Cerebellar nuclear complex (tissue), 1 donor: ENCODE data around the gene ZNF423.

Source experiments
- DNase-seq, 2 experiments: peaks; one replicate each; lab custom pipeline; 2025; lab: John Stamatoyannopoulos, UW

ZNF423 gene

DNA sequence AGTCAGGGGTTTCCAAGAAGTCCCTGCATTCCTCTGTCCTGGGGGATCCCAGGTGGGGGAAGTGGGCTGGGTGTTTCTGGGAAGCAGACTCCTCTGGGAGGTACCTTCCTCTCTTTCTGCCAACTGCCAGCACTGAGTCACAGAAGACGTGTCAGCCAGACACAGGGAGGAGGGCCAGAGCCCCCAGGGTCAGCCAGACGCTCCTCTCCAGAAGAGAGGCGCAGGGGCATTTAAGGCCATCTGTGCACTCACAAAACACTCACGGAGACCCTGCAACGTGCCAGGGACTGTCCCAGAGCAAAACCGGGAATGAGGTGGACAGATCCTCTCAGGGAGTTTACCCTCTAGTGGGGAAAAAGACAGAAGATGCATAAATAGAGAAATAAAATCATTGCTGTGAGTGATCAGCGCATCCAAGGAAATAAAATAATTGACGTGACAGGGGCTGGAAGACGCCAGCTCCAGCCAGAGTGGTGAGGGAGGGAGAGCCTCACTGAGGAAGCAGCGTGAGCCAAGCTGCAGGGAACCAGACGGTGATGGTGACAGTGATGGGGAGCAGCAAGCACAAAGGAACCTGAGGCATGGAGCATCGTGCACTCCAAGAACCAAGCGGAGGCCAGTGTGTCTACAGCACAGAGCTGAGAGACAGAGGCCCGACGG is 105.4 kb downstream of the ZNF423 start:
- DNase-seq: peak in 1 of 2 experiments; percentile 16

DNA sequence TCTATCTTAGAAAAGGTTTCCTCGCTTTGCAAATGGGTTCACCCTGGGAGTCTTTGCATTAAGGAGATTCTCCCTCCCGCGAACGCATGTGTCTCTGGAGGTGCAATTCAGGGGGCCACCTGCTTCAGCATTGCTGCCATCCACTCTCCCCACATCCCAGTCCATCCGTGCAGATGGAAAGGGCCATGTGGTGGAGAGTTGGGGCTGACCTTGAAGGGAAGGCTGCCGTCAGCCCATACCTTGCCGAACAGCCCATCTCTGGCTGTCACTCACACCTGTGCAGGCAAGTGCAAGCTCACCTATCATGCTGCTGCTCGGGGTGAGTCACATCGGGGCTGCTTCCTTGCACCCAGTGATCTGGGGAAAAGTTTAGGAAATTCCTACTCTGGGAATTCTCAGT is 106.1 kb downstream of the ZNF423 start:
- DNase-seq: no peak

DNA sequence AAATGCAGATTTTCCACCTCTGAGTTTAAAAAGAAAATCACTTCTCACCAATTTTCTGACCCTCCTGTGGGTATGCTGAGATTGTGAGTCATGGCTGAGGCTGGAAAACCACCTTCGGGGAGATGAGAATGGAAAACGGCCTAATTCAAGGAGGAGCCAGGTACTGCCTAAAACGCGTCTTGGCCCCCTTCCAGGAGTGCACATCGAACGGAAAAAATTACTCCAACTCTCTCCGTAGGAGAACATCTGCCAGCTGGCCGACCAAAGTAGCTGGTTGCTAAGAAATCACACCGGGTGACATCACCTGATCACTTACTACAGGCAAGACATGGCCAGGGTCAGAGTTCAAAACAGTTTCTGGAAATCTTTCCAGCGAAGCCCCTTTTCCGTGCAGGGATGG is 107.6 kb downstream of the ZNF423 start:
- no peak for DNase-seq

DNA sequence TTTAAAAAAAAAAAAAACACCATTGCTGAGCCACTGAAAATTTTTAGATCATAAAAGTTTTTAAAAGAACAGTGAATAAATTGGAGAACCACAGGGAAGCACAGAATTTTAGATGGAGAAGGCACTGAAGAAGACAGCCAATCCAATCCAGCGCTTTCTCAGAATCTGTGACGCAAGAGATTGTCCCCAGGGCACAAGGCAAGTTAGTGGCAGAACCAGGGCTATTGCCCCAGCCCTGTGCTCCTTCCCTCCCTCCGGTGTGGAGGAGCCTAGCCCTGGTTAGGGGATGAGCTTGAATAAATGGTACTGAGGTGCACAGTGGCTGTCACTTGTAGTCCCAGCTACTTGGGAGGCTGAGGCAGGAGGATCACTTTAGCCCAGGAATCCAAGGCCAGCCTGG is 108.3 kb downstream of the ZNF423 start:
- DNase-seq: no peak

DNA sequence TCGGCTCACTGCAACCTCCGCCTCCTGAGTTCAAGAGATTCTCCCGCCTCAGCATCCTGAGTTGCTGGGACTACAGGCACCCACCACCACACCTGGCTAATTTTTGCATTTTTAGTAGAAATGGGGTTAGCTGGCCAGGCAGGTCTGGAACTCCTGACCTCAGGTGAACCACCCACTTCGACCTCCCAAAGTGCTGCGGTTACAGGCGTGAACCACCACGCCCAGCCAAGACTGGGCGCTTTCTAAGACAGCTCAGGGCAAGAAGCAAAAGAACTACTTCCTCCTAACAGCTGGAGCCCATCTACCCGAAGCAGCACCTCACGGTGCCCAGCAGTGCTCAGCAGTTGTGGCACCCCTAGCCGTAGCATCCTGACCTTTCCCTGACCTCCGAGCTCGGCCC is 109.4 kb downstream of the ZNF423 start:
- no peak for DNase-seq

DNA sequence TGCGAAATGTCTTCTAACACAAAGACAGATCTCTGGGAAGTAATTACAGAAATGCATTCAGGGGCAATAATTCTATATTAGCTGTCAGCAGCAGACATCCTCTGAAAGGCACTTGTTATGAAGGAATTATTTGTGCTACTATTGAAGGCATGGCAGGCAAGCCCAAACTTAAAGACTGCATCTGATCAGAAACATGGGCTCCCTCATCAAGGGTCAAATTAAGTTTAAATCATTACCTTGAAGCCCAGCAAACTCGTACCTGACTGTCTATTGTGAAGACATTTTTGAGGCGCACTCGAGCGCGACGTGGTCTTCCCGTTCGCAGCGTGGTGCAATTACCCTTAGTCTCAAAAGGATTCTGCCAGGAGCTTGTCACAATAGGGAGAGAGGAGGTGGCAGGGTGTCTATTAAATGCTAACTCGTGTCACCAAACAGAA is 110.6 kb downstream of the ZNF423 start:
- no peak for DNase-seq

DNA sequence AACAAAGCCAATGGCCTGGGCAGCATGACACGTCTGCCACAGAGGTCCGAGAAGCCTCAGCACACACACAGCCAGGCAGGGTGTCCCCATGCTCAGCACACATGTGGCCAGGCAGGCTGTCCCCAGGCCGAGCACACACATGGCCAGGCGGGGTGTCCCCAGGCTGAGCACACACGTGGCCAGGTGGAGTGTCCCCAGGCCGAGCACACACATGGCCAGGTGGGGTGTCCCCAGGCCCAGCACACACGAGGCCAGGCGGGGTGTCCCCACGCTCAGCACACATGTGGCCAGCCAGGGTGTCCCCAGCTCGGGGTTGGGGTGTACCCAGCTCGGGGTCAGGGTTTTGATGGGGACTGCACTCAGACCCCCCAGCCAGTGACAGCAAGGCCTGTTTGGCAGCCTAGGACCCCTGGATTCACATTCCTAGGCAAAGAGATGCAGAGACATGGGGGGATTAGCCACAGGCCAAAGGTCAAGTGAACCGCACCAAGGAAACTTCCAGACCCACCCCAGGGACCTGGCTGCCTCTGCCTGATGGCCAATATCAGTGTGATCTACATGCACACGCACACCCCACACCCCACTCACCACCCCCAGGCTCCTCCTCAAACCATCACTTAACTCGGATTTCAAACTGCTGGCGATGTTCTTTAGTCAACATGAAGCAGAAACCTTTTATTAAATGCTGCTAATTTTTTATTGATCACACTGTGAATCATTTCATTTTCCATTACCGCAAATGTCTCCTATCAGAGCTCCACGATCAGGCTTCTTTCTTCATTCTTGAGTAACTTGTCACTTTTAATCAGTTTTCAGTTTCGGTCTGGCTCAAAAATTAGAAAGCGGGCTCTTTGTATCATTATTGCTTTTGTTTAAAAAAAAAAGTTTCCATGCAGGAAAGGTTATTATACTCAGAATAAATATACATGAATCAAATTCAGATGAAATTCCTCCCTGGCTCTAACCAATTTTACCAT is 111.4 kb downstream of the ZNF423 start:
- DNase-seq: no peak

DNA sequence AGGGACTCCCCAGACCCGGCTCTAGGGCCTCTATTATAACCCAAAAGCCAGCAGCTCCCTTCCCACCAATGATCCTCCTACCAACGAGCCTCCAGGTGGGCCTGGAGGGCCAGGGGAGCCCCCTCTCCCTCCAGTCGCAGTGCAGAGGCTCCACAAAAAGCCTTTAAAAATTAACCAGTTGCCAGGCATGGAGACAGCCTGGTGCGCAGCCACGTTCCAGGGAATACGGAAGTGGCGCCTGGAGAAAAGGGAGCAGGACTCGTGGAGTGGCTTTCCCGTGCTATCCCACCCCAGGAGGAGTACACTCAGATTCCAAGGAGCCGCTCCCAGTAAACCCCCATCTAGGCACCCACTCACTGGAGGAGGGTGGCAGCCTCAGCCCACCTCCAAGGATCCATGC is 112.3 kb downstream of the ZNF423 start:
- DNase-seq: no peak

DNA sequence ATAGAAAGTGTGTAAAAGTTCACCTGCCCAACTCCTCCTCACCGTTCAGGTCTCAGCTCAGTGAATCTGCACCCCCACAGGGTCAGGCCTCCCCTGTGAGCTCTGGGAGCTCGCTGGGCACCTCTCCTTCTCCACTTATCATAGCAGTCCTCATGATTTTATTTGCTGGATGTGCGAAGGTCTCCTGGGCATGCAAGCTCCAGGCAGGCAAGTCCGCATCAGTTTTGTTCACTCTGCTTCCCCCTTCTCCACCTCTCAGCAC is 112.8 kb downstream of the ZNF423 start:
- no peak for DNase-seq

DNA sequence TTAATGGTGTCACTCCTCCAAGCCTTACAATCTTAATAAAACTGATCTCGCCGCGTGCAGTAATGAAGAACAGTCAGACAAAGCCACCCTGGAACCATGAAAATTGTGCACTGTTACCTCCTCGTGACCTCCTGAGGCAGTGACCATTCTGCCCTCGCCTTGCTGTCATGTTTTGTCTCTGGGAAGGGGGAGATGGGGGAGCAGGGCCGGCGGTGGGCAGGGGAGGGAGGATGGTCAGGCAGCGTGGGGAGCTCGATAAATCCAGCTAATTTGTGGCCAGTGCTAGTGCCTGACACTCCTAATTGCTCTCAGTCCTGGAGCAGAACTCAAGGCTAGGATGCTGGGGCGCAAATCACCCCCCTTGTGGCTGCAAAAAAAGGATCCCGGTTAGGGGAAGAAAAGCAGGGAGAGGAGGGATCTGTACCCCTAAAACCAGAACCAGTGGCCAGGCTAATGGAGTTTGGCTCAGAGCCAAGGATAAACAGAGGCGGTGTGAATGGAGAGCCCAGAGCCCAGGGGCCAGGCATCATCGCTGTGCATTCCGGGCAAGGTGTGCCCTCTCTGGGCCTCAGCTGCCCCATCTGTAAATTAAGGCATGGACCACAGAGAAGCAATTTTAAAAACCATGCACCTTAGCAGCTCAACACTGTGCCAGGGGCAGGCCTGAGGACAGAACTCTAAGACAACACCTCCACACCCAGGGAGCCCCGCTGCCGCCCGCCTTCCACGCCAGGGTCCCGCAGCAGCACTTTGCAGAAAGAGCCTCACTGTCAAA is 113.3 kb downstream of the ZNF423 start:
- DNase-seq: no peak

DNA sequence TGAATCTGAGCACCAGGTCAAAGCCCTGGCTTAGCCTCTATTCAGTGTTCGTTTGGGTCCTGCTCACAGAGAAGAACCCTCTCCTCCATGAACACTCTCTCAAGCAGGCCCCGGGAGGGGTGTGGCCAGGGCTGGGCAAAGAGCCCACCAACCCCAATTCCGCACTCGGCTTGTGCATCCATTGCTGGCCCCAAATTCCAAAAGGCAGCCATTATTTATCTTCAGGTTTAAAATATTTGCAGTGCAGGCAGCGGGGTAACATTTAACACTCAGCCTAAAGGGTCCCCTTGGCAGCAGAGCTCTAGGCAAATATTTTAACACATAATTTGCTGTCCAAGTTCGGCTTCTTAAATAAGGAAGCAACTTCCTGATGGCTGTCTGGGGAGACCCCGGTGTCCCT is 115.7 kb downstream of the ZNF423 start:
- DNase-seq: no peak

DNA sequence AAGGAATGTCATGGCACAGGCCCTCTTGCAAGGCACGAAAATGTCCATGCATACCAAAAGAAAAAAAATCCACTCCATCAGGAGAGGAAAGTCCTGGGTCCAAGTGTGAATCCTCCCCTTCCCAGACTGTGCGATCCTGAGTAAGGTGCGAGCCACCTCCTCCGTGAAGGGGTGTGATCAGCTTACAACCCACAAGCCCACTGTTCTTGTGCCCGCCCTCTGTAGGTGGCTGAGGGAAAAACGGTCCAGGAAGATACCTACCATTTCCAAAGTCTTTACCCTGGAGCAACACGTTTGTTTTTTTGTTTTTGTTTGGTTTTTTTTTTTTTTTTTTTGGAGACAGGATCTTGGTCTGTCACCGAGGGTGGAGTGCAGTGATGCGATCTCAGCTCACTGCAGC is 116.5 kb downstream of the ZNF423 start:
- no peak for DNase-seq

DNA sequence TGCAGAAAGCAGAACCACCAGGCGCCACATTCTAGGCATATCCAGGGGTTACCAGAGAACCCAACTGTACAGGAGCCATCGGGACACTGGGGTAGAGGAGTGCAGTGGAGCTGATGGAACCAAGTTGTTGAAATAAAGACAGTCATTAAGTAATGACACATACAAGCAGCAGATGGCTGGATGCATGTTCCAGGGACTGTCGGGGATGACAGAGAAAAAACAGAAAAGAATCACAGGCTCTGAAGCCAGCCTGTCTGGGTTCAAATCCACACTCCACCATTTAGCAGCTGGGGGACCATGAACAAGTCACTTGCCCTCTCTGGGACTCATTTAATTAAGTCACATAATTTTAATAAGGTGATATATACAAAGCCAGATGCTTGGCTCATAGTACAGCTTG is 117.1 kb downstream of the ZNF423 start:
- DNase-seq: no peak

DNA sequence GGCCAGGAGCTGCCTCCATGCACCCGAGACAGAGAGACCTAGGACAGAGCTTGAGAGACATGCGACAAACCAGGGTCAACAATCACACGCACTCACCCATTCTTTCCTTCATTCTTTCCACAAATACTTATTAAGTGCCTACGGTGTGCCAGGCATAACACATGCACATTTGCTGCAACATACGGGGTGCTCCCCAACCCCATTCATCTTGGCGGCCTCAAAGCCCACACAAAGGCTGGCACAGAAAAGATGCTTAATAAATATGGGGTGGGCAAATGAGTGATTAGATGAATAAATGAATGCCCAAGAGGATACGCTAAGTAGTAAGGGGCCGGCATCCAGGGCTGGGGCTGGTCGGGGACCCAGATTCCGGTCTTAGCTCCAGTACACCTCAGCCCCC is 117.9 kb downstream of the ZNF423 start:
- no peak for DNase-seq

DNA sequence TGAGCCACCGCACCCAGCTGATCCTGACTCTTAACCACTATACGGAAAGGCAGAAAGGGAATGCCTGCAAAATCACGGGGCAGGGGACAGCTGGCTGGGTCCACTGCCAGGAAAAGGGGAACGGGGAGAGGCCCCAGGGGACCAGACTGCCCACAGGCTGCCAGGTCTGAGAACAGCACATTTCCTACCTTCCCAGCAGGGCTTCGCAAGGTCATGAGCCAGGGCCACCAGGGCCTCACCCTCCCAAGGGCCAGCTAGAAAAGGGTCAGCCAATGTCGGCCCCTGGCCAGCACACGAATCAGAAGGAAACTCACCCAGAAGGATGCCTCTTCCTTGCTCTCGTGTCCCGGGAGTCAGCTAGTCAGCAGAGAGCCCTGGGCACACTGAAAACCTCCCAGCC is 118.4 kb downstream of the ZNF423 start:
- no peak for DNase-seq

DNA sequence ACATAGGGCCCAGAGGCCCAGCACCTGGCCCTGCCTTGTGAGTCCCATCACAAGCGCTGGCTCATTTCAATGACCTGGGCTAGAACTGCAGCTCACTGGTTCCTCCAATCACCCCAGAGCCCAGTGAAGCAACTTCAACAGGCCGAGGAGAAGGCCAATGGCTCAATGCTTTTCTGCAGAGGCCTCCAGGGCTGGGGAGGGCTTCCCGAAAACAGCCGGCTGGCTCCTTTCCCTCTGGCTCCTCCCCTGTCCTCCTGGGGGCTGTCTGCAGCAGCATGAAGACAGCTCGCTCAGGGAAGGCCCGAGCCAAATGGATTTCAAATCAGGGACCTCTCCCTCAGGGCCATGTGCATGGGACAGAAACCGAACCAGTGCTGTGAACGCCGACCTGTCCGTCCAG is 121.6 kb downstream of the ZNF423 start:
- no peak for DNase-seq

DNA sequence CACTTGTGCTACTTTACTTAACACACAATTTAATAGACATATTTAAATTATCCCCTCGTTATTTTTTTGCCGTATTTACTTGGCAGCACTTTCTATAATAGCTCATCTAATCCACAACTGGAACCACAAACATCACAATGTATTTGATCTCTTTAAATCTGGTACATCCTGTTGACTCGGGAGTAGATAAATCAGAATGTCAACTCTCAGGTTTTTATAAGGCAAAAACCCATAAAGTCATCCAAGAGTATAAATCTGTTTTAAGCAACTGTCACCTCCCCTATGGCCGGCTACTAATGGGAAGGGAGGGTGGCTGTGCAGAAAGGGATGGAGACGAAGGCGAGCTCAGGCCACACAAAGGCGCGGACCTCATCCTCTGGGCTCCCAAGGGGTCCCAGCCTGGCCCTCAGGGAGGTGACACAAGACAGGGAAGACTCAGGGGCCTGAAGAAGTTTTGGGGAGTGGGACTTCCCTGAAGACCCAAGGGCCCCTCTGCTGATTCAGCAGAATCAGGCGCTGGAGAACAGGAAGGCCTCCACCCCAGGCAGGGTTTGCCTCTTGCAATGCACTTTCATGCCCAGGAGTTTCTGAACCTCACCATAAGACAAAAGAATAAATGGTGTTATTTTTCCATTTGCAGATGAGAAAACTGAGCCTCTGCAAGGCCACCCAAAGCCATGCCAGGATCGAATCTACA is 122.5 kb downstream of the ZNF423 start:
- DNase-seq: no peak

DNA sequence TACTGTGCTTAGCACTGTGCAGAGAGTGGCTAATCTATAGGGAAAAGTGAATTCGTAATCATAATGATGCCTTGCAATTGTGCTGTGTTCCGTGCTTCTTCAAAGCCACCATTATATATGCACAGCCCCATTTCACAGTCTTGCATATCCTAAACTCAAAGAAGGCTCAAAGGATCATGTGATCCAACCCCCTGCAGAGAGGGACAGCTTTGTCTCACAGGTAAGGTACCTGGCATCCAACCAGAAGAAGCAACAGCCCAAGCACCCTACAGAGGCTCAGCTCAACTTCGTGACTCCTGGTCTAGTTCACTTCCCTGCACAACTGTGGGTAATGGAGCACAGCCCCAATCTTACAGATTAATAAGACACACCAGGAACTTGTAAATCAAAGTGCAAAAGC is 124.0 kb downstream of the ZNF423 start:
- no peak for DNase-seq

DNA sequence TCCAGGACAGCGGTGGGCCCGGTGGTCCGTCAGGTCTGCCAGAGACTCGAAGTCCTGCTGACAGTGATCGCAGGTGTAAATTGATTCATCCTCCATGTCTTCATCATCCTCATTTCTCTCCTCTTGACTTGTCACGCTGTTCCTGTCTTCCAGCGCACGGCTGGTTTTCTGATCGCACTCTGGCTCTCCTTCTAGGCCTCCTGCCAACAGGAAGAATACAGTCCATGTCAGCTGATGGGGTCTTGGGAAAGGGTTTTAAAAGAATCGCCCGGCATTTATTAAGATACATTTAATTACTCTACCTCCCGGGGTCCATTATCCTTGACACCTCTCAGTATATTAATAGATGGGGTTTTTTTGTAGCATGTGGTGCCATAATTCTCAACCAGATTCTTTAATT is 125.1 kb downstream of the ZNF423 start:
- no peak for DNase-seq

DNA sequence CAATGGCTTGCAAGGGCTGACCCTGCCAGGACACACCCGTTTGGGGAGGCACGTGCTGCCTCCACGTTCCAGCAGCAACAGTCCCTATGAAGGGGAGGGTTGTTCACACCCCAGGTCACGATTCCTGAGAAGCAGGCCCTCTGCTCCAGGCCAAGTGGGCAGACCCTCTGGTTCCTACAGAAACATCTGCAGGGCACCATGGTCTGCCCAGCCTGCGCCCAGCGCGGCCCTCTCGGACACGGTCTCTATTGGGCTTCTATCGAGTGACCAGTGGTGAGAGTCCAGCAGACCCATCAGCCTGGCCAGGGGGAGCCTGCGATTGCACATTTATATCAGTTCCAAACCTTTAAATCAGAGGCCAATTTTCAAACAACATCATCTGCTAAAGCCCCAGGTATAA is 128.3 kb downstream of the ZNF423 start:
- no peak for DNase-seq

DNA sequence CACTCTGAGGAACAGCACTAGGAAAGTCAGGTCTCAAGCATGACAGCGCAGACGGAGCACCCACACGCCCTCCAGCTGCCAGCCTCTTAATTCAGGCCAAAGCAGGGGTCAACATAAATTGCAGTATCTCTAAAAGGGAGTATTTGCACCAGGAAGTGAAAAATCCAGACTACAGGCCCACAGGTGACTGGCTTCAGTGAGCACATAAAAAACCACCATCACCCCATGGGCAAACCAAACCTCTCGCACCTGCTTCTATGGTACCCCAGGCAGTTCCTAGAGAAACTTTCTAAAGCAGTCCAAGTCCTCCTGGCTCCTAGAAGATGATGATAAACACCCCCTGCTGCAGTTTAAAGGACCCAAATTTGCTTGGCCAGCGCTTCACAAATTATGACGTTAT is 129.8 kb downstream of the ZNF423 start:
- no peak for DNase-seq

DNA sequence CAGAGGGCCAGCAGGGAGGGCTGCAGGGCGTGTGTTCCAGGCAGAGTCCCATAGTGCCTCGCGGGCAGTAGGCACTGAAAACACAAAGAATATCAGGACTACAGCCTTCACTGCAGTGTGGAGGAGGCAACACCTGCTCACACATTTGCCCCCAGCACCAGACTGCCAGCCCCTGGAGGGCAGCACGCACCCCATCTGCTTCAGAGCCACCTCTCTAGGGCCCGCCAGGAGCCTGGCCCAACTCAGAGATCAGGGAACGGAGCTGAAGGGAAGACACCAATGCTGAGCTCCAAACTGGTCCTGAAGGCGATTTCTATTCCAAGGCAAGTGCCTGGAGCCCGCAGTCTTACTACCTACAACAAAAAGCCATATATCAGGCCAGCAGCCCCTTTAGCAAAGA is 130.3 kb downstream of the ZNF423 start:
- no peak for DNase-seq
